ENCODE data around the gene JTB. TPM values are rescaled to one million over a fixed set of nuclear protein-coding genes. Genes with fewer than 3 reads are reported as not detected.

Gene JTB
- 96.4 and 102 TPM in 2 replicates for total RNA-seq

DNA sequence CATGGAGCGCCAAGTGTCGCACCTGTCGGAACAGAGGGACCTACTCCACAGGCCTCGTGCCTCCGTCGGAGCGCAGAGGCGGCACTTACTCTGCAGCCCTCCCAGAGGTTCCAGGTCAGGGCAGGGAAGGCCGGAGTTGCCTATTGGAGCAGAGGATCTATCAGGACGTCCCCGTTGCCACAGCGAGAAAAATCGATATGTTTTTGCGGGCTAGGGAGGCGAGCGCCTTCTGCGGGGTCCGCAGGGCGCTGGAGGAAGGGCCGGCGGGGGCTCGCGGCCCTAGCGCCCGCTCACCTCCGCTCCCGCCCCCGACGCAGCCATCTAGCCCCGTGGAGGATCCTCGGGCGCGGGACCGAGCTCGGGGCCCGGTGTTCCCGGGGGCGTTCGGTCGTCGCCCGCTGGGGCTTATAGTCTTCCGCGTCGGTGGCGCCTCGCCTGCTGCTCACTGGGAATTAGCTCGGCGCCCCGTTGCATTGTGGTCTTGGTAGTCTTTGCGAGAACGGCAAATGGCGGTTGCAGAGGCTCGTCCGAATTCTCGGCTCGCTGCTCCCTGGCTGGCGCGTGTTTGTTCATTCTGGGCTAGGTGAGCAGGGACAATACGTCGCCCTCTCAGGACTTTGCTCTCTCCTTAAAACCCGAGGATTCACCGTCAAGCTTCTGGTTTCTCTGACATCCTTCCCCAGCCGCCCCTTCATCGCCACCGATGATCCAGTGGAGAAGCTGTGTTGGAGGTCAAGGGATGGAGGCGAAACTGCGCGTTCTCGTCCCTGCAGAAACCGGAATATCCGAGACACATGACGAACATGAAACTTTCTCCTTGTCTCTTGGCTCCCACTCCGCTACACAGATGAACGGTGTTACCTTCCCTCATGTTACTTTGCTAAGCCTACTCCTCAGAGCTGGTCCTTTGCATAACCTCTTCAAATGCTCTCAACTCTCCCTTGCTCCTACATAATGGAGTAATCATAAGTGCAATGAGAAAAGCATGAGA is at the start of gene JTB:
Gene JTB (minus strand): TSS at position 425 of the 991 bp plus-strand sequence. CDS start 422 bp downstream, at position 3.

DNA sequence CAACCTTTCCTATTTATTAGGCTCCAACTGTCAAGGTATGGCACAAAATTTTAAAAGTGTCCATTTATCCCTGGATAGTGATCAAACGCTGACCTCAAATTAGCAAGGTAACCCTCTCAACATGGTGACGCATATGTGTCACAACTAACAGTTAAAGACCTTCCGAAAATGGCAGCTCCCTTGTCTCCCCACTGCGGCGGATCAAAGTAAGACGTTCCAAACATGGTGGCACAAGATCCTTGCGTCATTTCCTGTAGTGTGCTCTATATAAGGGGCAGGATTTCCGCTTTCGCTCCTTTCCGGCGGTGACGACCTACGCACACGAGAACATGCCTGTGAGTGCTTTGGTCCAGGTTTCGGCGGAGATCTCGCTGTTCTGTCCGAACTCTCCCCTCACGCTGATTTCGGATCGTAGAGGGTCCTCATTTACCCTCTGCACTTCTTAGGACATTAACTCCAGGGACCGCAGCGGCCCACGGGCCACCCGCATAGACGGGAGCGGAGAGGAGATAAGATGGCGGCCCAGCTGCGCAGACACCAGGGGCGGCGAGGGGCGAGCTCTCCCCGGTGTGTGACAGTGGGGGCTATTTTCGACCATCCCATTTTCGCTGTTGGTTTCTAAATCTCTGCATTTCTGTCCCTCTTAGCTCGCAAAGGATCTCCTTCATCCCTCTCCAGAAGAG is 13.1 kb upstream of the JTB start, which contains the start of gene RPS27:
Gene RPS27 (plus strand): TSS at position 295 of the 683 bp plus-strand sequence. CDS start 35 bp downstream, at position 330.

DNA sequence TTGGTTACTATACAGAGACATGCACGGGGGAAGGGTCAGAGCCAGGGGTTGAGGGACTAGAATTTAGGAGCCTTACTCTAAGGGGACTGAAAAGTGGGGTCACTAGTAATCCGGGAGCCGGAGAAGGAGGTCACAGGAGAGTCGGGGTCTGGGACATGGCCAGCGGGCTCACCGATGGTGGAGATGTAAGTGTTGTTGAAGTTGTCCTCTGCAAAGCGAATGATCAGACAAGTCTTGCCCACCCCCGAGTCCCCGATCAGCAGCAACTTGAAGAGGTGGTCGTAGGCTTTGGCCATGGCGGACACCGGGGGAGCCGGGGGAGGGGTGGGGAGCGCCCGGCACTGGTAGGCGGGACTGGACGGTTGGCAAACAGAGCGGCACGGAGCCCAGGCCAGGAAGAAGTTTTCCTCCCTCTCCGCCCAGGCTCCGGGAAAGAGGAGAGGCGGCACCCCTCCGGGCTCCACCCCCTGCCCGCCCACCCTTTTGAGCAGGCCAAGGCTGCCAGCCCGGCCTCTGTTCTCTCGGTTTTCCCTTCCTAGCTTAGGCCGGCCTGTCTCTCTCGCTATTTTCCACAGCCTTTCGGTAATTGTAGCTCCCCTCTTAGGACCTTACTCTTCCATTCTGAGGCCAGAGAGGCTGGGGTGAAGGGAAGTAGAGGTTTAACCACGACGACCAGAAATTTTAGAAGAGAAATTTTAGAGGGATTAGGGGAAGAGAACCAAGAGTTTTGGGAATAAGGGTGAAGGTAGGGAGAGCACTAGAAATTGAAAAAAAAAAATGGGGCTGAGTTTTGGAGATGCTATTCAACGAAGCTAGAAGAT is 8.7 kb upstream of the JTB start, which contains the start of gene RAB13:
Gene RAB13 (minus strand): TSS at position 399 of the 821 bp plus-strand sequence. CDS start 103 bp downstream, at position 296.

DNA sequence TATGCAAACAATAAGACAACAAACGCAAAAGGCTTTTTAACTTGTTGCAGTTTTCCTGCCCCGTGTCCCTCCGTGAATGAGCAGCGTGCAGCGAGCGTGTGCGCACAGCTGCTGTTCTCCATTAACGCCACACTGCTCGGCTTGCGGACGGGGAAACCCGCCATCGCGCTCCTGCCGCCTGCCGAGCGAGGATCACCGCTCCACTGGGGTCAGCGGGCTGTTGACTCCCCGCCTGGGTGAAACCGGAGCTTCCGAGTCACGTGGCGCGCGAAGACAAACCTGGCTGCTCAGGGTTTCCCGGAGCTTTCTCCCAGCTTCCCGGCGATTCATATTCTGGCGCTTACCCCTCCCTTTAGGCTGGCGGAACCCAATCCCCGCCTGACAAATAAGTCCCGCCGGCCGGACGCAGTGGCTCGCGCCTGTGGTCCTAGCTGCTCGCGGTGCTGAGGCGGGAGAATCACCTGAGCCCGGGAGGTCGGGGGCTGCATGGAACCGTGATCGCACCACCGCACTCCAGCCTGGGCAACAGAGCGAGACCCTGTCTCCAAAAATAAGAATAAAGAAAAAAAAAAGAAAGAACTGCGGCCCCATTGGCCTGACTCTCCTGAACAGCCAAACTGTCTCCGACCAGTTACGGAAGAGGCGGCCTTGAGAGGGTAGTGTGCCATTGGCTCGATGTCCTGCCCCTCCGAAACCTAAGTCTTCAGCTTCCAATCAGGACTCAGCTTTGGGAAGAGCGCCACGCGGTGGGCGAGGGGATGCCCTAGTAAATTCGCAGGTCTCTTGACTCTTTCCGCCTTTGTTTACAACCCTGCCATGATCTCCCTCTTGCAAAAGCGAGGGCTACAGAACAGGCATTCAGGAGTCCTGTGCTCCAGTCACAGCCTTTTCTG is 10.1 kb downstream of the JTB start, which contains the start of gene CREB3L4:
Gene CREB3L4 (plus strand): TSS at position 796 of the 893 bp plus-strand sequence. CDS start 624 bp downstream, outside the sequence.

GRCh38 chr1:153963030-153963849 is 14.2 kb downstream of the JTB start, which contains the start of gene SLC39A1:
Gene SLC39A1, minus strand, starts transcription at chr1:153963537. Its CDS starts 822 bp downstream, at chr1:153962715.

GRCh38 chr1:153958111-153958960 is 19.1 kb downstream of the JTB start, which contains the start of gene CRTC2:
Gene CRTC2, minus strand, starts transcription at chr1:153958612. Its CDS starts 115 bp downstream, at chr1:153958497.

DNA sequence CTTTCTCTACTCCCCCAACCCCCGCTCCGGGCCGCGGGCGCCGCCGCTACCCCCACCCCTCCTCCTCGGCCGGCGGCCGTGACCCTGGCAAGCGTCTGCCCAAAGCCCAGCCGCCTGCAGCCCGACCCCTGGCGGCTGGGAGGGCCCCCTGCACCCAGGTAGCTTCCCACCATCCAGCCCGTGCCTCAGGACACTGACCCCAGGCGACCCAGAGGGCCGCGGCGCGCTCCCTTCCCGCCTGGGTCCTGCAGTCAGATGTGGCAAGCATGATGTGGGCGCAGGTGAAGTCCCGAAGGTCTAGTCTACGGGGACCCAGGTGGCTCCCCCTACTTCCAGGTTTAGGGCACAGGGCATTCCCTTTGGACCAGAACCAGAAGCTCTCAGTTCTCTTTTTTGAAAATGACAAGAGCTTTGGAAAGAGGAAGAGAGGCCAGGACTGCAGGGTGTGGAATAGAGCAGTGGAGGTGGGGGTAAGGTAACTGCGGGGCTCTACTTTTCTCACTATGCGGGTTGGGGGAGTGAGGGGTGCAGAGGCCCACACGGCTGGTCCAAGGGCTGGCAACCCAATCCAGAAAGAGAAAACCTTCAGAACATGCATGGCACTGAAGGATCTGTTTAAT is 30.7 kb downstream of the JTB start, which contains the start of gene DENND4B:
Gene DENND4B (minus strand): TSS at position 97 of the 620 bp plus-strand sequence. CDS start 2,344 bp downstream, outside the sequence.

Small RNA genes lying within 50 kb of the gene (small RNA-seq; reads per million reads assigned to genes)
- not detected for gene MIR6737

Other genes with a start within 250 kb of the JTB start
- 44.7 and 53.4 TPM in 2 replicates for gene INTS3, start 249.6 kb downstream of the JTB start, total RNA-seq
- gene SLC27A3, start 202.3 kb downstream of the JTB start, total RNA-seq = 9.5 and 14.3 TPM in 2 replicates
- gene GATAD2B, start 54.7 kb downstream of the JTB start, total RNA-seq = 10.2 and 12.1 TPM in 2 replicates
- 21.6 and 33.1 TPM in 2 replicates for gene DENND4B, start 31.0 kb downstream of the JTB start, total RNA-seq
- 7.6 and 7.8 TPM in 2 replicates for gene CRTC2, start 19.1 kb downstream of the JTB start, total RNA-seq
- 120 and 123 TPM in 2 replicates for gene SLC39A1, start 14.1 kb downstream of the JTB start, total RNA-seq
- 4.4 and 5.0 TPM in 2 replicates for gene CREB3L4, start 9.8 kb downstream of the JTB start, total RNA-seq
- 45.1 and 57.0 TPM in 2 replicates for gene RAB13, start 8.7 kb upstream of the JTB start, total RNA-seq
- 743 and 1,008 TPM in 2 replicates for gene RPS27, start 13.1 kb upstream of the JTB start, total RNA-seq
- 0.12 and 0.16 TPM in 2 replicates for gene NUP210L, start 177.4 kb upstream of the JTB start, total RNA-seq
- gene TPM3, start 214.4 kb upstream of the JTB start, total RNA-seq = 350 and 426 TPM in 2 replicates
- gene CFAP141, start 228.7 kb upstream of the JTB start, total RNA-seq = not detected in 2 replicates
- 126 and 137 TPM in 2 replicates for gene UBAP2L, start 243.3 kb upstream of the JTB start, total RNA-seq